Measurements from ENCODE around the gene CNOT1.
"Not testable (repeated sequence)": the region's sequence is repeated elsewhere in the genome, so short reads cannot be mapped to it uniquely, and the experiment has no call there.

Gene CNOT1

GRCh38 chr16:58494981-58495520 lies 134.6 kb downstream of the CNOT1 start:
- peaks cover 5% of the 10 kb centered on the region for H3K4me1 Mint-ChIP-seq (ENCODE audit: low read depth)
- H3K27me3 Mint-ChIP-seq = peaks cover 46% of the 10 kb centered on the region
- intact Hi-C loops (cut with micrococcal nuclease) = no loop called here
- H3K4me3 Mint-ChIP-seq = no peak overlapping the region
- no peaks in the 10 kb centered on the region for H3K9me3 Mint-ChIP-seq
- no peak overlapping the region for H3K27ac Mint-ChIP-seq
- H3K36me3 Mint-ChIP-seq (ENCODE audit: low read depth) = no peaks in the 10 kb centered on the region

GRCh38 chr16:58493756-58494431 lies 135.7 kb downstream of the CNOT1 start:
- peaks cover 5% of the 10 kb centered on the region for H3K4me1 Mint-ChIP-seq (ENCODE audit: low read depth)
- H3K36me3 Mint-ChIP-seq (ENCODE audit: low read depth) = no peaks in the 10 kb centered on the region
- peaks cover 39% of the 10 kb centered on the region for H3K27me3 Mint-ChIP-seq
- intact Hi-C loops (cut with micrococcal nuclease) = no loop called here
- no peak overlapping the region for H3K4me3 Mint-ChIP-seq
- H3K9me3 Mint-ChIP-seq = no peaks in the 10 kb centered on the region
- no peak overlapping the region for H3K27ac Mint-ChIP-seq

GRCh38 chr16:58492735-58493134 lies 136.9 kb downstream of the CNOT1 start:
- H3K27me3 Mint-ChIP-seq = peaks cover 31% of the 10 kb centered on the region
- H3K36me3 Mint-ChIP-seq (ENCODE audit: low read depth) = no peaks in the 10 kb centered on the region
- H3K9me3 Mint-ChIP-seq = no peaks in the 10 kb centered on the region
- peaks cover 5% of the 10 kb centered on the region for H3K4me1 Mint-ChIP-seq (ENCODE audit: low read depth)
- H3K4me3 Mint-ChIP-seq = no peak overlapping the region
- intact Hi-C loops (cut with micrococcal nuclease) = no loop called here
- no peak overlapping the region for H3K27ac Mint-ChIP-seq

- Mint-ChIP-seq H3K27me3 (peaks cover 32% of the 10 kb centered on the region), H3K4me3 (no peak overlapping the region), H3K36me3 (ENCODE audit: low read depth) (no peaks in the 10 kb centered on the region), H3K27ac (no peak overlapping the region), H3K9me3 (no peaks in the 10 kb centered on the region), H3K4me1 (ENCODE audit: low read depth) (peaks cover 5% of the 10 kb centered on the region)
- intact Hi-C loops (cut with micrococcal nuclease) = no loop called here
These were observed 137.6 kb downstream of the CNOT1 start for GRCh38 chr16:58492066-58492465.

- H3K27ac Mint-ChIP-seq; H3K4me3 Mint-ChIP-seq; H3K36me3 Mint-ChIP-seq (ENCODE audit: low read depth); H3K9me3 Mint-ChIP-seq; intact Hi-C loops (cut with micrococcal nuclease); H3K4me1 Mint-ChIP-seq (ENCODE audit: low read depth): not testable (repeated sequence)
- H3K27me3 Mint-ChIP-seq = peaks cover 35% of the 10 kb centered on the region
These were observed 139.1 kb downstream of the CNOT1 start for GRCh38 chr16:58490539-58490938.

- Mint-ChIP-seq H3K4me1 (ENCODE audit: low read depth) (no peaks in the 10 kb centered on the region), H3K36me3 (ENCODE audit: low read depth) (no peaks in the 10 kb centered on the region), H3K27me3 (peaks cover 32% of the 10 kb centered on the region), H3K4me3 (no peak overlapping the region), H3K27ac (no peak overlapping the region), H3K9me3 (no peaks in the 10 kb centered on the region)
- intact Hi-C loops (cut with micrococcal nuclease) = no loop called here
These were observed 139.6 kb downstream of the CNOT1 start for GRCh38 chr16:58490065-58490464.

GRCh38 chr16:58488531-58488930 lies 141.1 kb downstream of the CNOT1 start:
- intact Hi-C loops (cut with micrococcal nuclease) = no loop called here
- Mint-ChIP-seq H3K27me3 (peaks cover 29% of the 10 kb centered on the region), H3K9me3 (no peaks in the 10 kb centered on the region)

GRCh38 chr16:58487566-58488351 lies 141.9 kb downstream of the CNOT1 start:
- Mint-ChIP-seq H3K36me3 (ENCODE audit: low read depth) (no peaks in the 10 kb centered on the region), H3K4me1 (ENCODE audit: low read depth) (no peaks in the 10 kb centered on the region), H3K27ac (no peak overlapping the region), H3K4me3 (no peak overlapping the region), H3K27me3 (peaks cover 27% of the 10 kb centered on the region), H3K9me3 (no peaks in the 10 kb centered on the region)
- intact Hi-C loops (cut with micrococcal nuclease) = loop anchor here (1.0 kb wide), 1 partner anchor 151 kb away; no protein-coding TSS in a partner anchor

More at GRCh38 chr16:58488531-58488930, 141.1 kb downstream of the CNOT1 start:
- H3K4me1 Mint-ChIP-seq (ENCODE audit: low read depth) = no peaks in the 10 kb centered on the region
- no peak overlapping the region for H3K4me3 Mint-ChIP-seq
- H3K36me3 Mint-ChIP-seq (ENCODE audit: low read depth) = no peaks in the 10 kb centered on the region
- H3K27ac Mint-ChIP-seq = no peak overlapping the region

- H3K9me3 Mint-ChIP-seq = no peaks in the 10 kb centered on the region
- no peaks in the 10 kb centered on the region for H3K4me1 Mint-ChIP-seq (ENCODE audit: low read depth)
- H3K27me3 Mint-ChIP-seq = peaks cover 33% of the 10 kb centered on the region
- H3K36me3 Mint-ChIP-seq (ENCODE audit: low read depth) = no peaks in the 10 kb centered on the region
- H3K27ac Mint-ChIP-seq = no peak overlapping the region
- intact Hi-C loops (cut with micrococcal nuclease) = no loop called here
- H3K4me3 Mint-ChIP-seq = no peak overlapping the region
These were observed 144.3 kb downstream of the CNOT1 start for GRCh38 chr16:58485184-58485887.

GRCh38 chr16:58481931-58482330 lies 147.7 kb downstream of the CNOT1 start:
- no peak overlapping the region for H3K4me3 Mint-ChIP-seq
- H3K4me1 Mint-ChIP-seq (ENCODE audit: low read depth) = no peaks in the 10 kb centered on the region
- H3K36me3 Mint-ChIP-seq (ENCODE audit: low read depth) = no peaks in the 10 kb centered on the region
- peaks cover 21% of the 10 kb centered on the region for H3K27me3 Mint-ChIP-seq
- H3K9me3 Mint-ChIP-seq = no peaks in the 10 kb centered on the region
- no peak overlapping the region for H3K27ac Mint-ChIP-seq
- intact Hi-C loops (cut with micrococcal nuclease) = no loop called here

GRCh38 chr16:58481226-58481869 lies 148.3 kb downstream of the CNOT1 start:
- intact Hi-C loops (cut with micrococcal nuclease) = no loop called here
- Mint-ChIP-seq H3K27me3 (peaks cover 16% of the 10 kb centered on the region), H3K4me3 (no peak overlapping the region), H3K27ac (no peak overlapping the region), H3K4me1 (ENCODE audit: low read depth) (no peaks in the 10 kb centered on the region), H3K36me3 (ENCODE audit: low read depth) (no peaks in the 10 kb centered on the region), H3K9me3 (no peaks in the 10 kb centered on the region)

GRCh38 chr16:58478427-58478826 lies 151.2 kb downstream of the CNOT1 start:
- intact Hi-C loops (cut with micrococcal nuclease) = no loop called here
- Mint-ChIP-seq H3K27me3 (peaks cover 24% of the 10 kb centered on the region), H3K27ac (no peak overlapping the region), H3K4me1 (ENCODE audit: low read depth) (no peaks in the 10 kb centered on the region), H3K4me3 (no peak overlapping the region), H3K36me3 (ENCODE audit: low read depth) (no peaks in the 10 kb centered on the region), H3K9me3 (no peaks in the 10 kb centered on the region)

GRCh38 chr16:58476791-58477190 lies 152.8 kb downstream of the CNOT1 start:
- intact Hi-C loops (cut with micrococcal nuclease) = no loop called here

More at GRCh38 chr16:58476791-58477190, 152.8 kb downstream of the CNOT1 start:
- Mint-ChIP-seq H3K9me3 (no peaks in the 10 kb centered on the region), H3K4me1 (ENCODE audit: low read depth) (no peaks in the 10 kb centered on the region), H3K27ac (no peak overlapping the region), H3K27me3 (peaks cover 21% of the 10 kb centered on the region), H3K4me3 (no peak overlapping the region), H3K36me3 (ENCODE audit: low read depth) (no peaks in the 10 kb centered on the region)
